Measurements from ENCODE around the gene XPO5. TPM values are rescaled to one million over a fixed set of nuclear protein-coding genes. Genes with fewer than 3 reads are reported as not detected.
A peak's percentile ranks its signal among the peaks of the same experiment; 100 is the strongest.

XPO5 gene
- total and polyA plus RNA-seq, 9 of the 15 experiments (the other 6 are each of a cell fraction or from before 2014, with no cell fraction given): 36.0 to 170 (median 99.1) TPM

DNA sequence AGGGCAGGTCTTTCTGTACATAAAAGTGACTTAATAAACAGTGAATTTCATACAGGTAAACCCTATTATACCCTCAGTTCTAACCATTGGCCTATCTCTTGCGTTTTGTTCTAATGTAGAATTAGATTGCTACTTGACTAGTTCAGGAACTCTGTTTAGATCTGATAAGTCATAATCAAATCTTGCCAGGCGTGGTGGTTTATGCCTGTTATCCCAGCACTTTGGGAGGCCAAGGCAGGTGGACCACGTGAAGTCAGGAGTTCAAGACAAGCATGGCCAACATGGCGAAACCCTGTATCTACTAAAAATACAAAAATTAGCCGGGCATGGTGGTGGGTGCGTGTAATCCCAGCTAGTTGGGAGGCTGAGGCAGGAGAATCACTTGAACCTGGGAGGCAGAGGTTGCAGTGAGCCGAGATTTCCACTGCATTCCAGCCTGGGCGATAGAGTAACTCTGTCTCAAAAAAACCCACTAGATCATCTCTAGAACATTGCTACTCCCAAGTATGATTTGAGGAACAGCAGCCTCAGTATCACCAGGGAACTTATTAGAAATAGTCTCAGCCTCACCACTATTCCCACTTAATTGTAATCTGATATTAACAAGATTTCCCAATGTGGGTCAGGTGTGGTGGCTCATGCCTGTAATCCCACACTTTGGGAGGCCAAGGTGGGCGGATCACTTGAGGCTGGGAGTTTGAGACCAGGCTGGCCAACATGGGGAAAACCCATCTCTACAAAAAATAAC is 41.1 kb upstream of the XPO5 start (continued):
- TF ChIP-seq ZNF584 (CRISPR knock-in tag; IDR thresholded peaks at IDR 0.05; ENCODE audit: low read depth): no peak
- no peak for TF ChIP-seq ETV6 (IDR thresholded peaks at IDR 0.05; ENCODE audit: borderline replicate concordance in 1 of 2, low read depth in 2 of 2, low read length in 1 of 2)
- TF ChIP-seq ETV6 (CRISPR knock-in tag; IDR thresholded peaks at IDR 0.05; ENCODE audit: borderline replicate concordance): no peak
- TF ChIP-seq, protein P1, sequence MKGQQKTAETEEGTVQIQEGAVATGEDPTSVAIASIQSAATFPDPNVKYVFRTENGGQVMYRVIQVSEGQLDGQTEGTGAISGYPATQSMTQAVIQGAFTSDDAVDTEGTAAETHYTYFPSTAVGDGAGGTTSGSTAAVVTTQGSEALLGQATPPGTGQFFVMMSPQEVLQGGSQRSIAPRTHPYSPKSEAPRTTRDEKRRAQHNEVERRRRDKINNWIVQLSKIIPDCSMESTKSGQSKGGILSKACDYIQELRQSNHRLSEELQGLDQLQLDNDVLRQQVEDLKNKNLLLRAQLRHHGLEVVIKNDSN (CRISPR knock-in tag; IDR thresholded peaks at IDR 0.05): peak; percentile 30; the same call in 1 of the 2 replicates
- TF ChIP-seq ZNF830 (CRISPR knock-in tag; IDR thresholded peaks at IDR 0.05): no peak
- TF ChIP-seq GTF2E2 (tag; IDR thresholded peaks at IDR 0.05): no peak
- TF ChIP-seq, protein P2, sequence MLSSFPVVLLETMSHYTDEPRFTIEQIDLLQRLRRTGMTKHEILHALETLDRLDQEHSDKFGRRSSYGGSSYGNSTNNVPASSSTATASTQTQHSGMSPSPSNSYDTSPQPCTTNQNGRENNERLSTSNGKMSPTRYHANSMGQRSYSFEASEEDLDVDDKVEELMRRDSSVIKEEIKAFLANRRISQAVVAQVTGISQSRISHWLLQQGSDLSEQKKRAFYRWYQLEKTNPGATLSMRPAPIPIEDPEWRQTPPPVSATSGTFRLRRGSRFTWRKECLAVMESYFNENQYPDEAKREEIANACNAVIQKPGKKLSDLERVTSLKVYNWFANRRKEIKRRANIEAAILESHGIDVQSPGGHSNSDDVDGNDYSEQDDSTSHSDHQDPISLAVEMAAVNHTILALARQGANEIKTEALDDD (IDR thresholded peaks at IDR 0.05): peak; percentile 71
- TF ChIP-seq THRAP3 (IDR thresholded peaks at IDR 0.05; ENCODE audit: borderline replicate concordance): no peak
- TF ChIP-seq, protein P3, sequence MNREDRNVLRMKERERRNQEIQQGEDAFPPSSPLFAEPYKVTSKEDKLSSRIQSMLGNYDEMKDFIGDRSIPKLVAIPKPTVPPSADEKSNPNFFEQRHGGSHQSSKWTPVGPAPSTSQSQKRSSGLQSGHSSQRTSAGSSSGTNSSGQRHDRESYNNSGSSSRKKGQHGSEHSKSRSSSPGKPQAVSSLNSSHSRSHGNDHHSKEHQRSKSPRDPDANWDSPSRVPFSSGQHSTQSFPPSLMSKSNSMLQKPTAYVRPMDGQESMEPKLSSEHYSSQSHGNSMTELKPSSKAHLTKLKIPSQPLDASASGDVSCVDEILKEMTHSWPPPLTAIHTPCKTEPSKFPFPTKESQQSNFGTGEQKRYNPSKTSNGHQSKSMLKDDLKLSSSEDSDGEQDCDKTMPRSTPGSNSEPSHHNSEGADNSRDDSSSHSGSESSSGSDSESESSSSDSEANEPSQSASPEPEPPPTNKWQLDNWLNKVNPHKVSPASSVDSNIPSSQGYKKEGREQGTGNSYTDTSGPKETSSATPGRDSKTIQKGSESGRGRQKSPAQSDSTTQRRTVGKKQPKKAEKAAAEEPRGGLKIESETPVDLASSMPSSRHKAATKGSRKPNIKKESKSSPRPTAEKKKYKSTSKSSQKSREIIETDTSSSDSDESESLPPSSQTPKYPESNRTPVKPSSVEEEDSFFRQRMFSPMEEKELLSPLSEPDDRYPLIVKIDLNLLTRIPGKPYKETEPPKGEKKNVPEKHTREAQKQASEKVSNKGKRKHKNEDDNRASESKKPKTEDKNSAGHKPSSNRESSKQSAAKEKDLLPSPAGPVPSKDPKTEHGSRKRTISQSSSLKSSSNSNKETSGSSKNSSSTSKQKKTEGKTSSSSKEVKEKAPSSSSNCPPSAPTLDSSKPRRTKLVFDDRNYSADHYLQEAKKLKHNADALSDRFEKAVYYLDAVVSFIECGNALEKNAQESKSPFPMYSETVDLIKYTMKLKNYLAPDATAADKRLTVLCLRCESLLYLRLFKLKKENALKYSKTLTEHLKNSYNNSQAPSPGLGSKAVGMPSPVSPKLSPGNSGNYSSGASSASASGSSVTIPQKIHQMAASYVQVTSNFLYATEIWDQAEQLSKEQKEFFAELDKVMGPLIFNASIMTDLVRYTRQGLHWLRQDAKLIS (CRISPR knock-in tag; IDR thresholded peaks at IDR 0.05): no peak
- no peak for TF ChIP-seq KAT2B (IDR thresholded peaks at IDR 0.05; ENCODE audit: low read depth, low read length)
- no peak for TF ChIP-seq ZNF764 (CRISPR knock-in tag; IDR thresholded peaks at IDR 0.05; ENCODE audit: low read depth)
- TF ChIP-seq ZNF431 (CRISPR knock-in tag; IDR thresholded peaks at IDR 0.05): no peak
- TF ChIP-seq FOXM1 (IDR thresholded peaks at IDR 0.05; ENCODE audit: low read depth): no peak
- TF ChIP-seq FOXM1 (CRISPR knock-in tag; IDR thresholded peaks at IDR 0.05; ENCODE audit: low read depth): 0 out of 2 replicates have a peak, but pooled peaks have one; percentile 3
- TF ChIP-seq, protein P4, sequence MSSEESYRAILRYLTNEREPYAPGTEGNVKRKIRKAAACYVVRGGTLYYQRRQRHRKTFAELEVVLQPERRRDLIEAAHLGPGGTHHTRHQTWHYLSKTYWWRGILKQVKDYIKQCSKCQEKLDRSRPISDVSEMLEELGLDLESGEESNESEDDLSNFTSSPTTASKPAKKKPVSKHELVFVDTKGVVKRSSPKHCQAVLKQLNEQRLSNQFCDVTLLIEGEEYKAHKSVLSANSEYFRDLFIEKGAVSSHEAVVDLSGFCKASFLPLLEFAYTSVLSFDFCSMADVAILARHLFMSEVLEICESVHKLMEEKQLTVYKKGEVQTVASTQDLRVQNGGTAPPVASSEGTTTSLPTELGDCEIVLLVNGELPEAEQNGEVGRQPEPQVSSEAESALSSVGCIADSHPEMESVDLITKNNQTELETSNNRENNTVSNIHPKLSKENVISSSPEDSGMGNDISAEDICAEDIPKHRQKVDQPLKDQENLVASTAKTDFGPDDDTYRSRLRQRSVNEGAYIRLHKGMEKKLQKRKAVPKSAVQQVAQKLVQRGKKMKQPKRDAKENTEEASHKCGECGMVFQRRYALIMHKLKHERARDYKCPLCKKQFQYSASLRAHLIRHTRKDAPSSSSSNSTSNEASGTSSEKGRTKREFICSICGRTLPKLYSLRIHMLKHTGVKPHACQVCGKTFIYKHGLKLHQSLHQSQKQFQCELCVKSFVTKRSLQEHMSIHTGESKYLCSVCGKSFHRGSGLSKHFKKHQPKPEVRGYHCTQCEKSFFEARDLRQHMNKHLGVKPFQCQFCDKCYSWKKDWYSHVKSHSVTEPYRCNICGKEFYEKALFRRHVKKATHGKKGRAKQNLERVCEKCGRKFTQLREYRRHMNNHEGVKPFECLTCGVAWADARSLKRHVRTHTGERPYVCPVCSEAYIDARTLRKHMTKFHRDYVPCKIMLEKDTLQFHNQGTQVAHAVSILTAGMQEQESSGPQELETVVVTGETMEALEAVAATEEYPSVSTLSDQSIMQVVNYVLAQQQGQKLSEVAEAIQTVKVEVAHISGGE (CRISPR knock-in tag; IDR thresholded peaks at IDR 0.05): no peak
- TF ChIP-seq, protein P5, sequence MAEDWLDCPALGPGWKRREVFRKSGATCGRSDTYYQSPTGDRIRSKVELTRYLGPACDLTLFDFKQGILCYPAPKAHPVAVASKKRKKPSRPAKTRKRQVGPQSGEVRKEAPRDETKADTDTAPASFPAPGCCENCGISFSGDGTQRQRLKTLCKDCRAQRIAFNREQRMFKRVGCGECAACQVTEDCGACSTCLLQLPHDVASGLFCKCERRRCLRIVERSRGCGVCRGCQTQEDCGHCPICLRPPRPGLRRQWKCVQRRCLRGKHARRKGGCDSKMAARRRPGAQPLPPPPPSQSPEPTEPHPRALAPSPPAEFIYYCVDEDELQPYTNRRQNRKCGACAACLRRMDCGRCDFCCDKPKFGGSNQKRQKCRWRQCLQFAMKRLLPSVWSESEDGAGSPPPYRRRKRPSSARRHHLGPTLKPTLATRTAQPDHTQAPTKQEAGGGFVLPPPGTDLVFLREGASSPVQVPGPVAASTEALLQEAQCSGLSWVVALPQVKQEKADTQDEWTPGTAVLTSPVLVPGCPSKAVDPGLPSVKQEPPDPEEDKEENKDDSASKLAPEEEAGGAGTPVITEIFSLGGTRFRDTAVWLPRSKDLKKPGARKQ (CRISPR knock-in tag; IDR thresholded peaks at IDR 0.05): no peak
